DMS153 (cell line): ENCODE measurements around the gene TTC23.
A peak's percentile ranks its signal among the peaks of the same experiment; 100 is the strongest.

Experiments used
- DNase-seq: peaks from one replicate; lab custom pipeline; 2025; lab: John Stamatoyannopoulos, UW

The TTC23 gene

DNA sequence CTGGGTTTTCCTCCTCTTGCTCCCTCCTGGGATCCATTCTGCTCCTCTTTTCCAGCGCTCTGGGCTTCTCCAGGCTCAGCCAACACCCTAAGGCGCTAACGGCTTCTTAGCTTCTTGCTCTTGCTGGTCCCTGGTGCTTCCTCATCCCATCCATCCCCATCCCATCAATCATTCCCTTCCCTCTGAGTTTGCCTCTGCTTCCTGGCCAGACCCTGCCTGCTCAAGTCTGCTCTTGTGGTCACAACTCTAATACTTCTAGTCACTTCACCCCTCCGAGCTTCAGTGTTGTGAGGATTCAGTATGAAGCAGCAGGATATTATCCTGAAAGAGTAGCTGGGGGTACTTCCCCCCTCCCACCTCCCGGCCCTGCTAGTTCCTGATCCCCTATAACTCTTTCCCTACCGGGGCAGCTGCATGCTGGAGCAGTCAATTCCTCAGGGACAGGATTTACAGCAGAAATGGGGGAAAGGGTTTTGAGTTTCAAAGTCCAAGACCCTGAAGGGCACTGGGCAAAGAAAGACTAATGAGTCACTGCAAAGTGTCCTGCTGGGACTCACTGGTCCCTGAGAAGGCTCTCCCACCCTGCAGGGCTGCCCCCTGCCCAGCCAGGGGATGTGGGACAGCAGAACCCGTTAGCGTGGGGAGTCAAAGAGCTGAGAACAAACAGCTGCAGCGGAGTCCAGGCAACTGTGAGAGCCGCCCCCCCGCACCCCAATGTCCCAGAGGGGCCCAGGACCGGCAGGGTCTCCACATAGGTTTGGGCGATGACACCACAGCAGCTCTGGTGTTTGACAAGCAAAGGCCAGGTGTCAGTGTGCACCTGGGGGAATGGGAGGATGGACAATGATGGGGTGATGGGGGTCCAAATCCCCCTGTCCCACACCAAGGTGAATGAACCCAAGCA is 146.8 kb downstream of the TTC23 start:
- DNase-seq = no peak

GRCh38 chr15:99101501-99101900 is 147.9 kb downstream of the TTC23 start:
- DNase-seq = no peak

- peak; percentile 4 for DNase-seq
Measured at GRCh38 chr15:99100245-99101173, 148.9 kb downstream of the TTC23 start.

DNA sequence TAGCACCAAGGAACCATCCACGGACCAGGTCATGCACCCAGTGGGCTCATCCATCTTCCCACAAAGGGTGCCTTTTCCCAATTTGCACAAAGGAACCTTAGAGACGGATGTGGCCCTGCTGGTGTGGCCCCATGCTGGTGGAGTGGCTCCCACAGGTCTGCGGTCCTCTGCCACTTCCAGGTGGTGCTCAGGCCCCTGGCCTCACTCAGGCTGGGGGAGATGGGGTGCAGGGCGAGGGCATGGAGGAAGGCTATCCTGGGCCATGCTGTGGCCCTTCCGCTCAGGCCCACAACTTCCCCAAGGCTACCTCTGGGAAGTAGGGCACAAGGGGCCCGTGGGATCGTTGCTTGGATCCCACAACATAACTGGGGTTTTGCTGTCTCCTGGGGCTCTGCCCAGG is 149.7 kb downstream of the TTC23 start:
- DNase-seq = no peak

DNA sequence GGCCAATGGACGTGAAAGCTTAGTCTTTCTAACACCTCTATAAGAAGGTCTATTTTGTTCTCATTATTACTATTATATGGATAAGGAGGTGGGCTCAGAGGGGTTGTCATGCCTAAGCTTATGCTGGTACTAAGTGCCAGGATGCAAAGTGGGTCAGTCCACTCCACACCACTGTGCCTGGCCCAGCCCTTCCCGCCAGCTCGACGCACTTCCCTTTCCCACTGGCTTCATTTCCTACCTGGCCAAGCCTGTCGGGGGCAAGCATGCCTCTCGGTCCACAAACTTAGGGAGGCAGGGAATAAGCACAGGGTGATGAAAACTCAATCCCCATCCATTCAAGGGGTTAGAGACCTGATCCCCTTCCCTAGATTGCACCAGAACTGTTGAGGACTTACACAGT is 150.4 kb downstream of the TTC23 start:
- DNase-seq = no peak

- DNase-seq = no peak
Measured at GRCh38 chr15:99098426-99098825, 151.0 kb downstream of the TTC23 start.

- no peak for DNase-seq
Measured at GRCh38 chr15:99097441-99098410, 151.7 kb downstream of the TTC23 start.

- DNase-seq = no peak
Measured at GRCh38 chr15:99096894-99097426, 152.4 kb downstream of the TTC23 start.

DNA sequence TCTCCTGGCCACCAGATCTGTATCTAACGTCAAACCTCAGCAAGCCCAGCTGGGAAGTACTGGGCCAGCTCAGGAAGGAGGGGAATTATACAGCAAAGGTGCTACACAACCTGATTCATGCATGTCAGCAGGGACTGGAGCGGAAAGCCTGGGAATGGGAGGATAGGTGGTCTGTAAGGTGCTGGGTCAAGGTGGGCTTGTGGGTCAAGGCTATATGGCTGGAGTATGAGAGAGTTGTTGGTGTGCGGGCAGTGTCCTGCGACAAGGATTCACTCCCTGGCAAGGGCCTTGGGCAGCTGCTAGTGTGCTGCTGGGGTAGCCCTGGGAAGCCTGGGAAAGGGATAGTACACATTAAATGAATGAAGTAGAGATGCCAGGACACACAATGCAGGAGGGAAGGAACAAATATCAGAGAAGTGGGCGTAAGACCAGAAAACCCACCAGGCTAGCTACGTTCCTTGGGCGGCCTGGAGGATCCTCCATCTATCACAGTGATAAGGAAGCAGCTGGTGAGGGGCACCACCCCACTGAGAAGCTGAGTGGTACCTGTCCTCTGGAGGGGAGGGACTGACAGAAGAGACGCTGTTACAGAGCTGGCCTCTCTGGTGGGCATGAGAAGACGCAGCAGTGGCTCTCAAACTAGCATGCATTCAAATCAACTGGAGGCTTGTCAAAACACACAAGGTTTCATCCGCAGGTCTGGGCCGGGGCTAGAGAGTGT is 153.0 kb downstream of the TTC23 start:
- DNase-seq = no peak

- DNase-seq = no peak
Measured at GRCh38 chr15:99095626-99096025, 153.8 kb downstream of the TTC23 start.

DNA sequence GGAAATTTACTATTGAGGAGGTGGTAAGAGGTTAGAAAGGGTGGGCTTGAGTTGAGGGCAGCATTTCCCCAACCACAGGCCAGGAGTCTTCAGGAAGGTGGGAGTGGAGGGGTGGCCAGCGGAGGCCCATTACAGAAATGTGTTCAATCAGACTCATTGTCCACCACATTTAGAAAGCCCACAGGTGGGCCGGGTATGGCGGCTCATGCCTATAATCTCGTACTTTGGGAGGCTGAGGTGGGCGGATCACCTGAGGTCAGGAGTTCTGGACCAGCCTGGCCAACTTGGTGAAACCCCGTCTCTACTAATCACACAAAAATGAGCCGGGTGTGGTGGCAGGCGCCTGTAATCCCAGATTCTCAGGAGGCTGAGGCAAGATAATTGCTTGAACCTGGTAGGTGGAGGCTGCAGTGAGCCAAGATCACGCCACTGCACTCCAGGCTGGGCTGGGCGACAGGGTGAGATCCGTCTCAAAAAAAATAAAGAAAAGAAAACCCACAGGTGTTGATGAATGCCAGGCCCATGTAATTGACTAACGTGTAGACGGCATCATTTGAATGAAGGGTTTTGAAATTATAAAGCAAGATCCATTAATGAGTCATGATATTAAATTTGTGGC is 156.7 kb downstream of the TTC23 start:
- DNase-seq = no peak

DNA sequence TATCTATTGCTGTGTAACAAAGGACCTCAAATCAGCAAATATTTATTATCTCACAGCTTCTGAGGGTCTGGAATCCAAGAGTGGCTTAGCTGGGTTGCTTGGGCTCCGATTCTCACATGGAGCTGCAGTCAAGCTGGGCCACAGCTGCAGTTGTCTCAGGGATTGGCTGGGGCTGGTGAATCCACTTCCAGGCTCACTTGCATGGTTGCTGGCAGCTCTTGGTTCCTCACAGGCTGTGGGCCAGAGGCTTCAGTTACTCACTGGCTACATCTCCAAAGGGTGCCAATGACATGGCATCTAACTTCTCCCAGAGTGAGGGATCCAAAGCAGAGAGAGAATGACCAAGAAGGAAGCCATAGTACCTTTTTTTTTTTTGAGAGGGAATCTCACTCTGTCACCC is 158.4 kb downstream of the TTC23 start:
- no peak for DNase-seq

GRCh38 chr15:99090011-99090699 is 159.2 kb downstream of the TTC23 start:
- DNase-seq = no peak

DNA sequence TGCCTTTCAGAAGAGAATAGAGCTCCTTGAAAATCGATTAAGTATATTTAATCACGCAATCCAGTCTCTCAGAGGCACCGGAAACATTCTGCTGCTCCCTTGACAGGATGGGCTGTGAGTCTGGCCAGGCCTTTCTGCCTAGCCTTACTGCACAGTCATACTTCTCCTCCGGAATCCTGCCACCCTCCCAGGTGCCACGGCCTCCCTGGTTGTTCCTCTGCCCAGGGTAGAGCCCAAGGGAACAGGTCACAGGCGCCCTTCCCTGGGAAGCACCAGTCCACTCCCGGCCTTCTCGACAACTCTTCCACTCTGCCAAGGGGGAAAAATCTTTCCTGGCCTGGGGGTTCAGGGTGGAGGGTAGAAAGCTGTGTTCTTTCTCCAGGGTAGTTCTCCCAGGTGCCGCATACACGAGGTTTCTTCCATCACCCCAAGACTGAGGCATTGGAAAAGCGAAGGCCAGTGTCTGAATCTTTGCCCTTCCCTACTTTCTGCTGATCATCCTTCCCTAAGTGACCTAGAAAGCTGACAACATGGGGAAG is 161.9 kb downstream of the TTC23 start:
- DNase-seq = no peak

DNA sequence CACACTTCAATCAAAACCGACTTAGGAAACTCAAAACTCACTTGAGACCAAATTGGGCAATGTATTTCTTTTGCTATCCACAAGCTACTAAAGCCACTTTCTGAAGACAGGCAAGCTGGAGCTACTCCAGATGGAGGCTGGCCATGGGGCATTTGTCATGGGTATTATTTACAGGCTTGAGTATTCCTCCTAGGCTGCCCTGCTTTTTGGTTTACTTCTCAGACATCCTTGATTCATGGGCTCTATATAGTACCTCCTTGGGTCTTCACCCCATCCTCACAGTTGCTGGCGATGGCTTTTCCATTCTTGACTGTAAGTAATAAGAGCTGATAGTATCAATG is 163.1 kb downstream of the TTC23 start:
- no peak for DNase-seq
